ENCODE measurements around the gene CHRNA5.

GRCh38 chr15:78617076-78617475 lies 51.8 kb downstream of the CHRNA5 start:
- TF ChIP-seq, protein P1, sequence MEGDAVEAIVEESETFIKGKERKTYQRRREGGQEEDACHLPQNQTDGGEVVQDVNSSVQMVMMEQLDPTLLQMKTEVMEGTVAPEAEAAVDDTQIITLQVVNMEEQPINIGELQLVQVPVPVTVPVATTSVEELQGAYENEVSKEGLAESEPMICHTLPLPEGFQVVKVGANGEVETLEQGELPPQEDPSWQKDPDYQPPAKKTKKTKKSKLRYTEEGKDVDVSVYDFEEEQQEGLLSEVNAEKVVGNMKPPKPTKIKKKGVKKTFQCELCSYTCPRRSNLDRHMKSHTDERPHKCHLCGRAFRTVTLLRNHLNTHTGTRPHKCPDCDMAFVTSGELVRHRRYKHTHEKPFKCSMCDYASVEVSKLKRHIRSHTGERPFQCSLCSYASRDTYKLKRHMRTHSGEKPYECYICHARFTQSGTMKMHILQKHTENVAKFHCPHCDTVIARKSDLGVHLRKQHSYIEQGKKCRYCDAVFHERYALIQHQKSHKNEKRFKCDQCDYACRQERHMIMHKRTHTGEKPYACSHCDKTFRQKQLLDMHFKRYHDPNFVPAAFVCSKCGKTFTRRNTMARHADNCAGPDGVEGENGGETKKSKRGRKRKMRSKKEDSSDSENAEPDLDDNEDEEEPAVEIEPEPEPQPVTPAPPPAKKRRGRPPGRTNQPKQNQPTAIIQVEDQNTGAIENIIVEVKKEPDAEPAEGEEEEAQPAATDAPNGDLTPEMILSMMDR (IDR thresholded peaks at IDR 0.05; ENCODE audit: insufficient read depth, low read length, poor library complexity, severe bottlenecking): no peak
- no peak for TF ChIP-seq EZH2phosphoT487 (conservative IDR thresholded peaks at IDR 0.05; ENCODE audit: low read length)
